GM12874 (cell line): Measurements from ENCODE around the gene BAHD1.

Experiments
- CTCF ChIP-seq: IDR thresholded peaks from 2 replicates; pipeline ENCODE4 v1.5.1; 2011; ENCODE audit warnings: low read depth, mild to moderate bottlenecking, control low read depth, low read length, moderate library complexity; ENCODE audit not compliant: insufficient read depth

BAHD1 gene

DNA sequence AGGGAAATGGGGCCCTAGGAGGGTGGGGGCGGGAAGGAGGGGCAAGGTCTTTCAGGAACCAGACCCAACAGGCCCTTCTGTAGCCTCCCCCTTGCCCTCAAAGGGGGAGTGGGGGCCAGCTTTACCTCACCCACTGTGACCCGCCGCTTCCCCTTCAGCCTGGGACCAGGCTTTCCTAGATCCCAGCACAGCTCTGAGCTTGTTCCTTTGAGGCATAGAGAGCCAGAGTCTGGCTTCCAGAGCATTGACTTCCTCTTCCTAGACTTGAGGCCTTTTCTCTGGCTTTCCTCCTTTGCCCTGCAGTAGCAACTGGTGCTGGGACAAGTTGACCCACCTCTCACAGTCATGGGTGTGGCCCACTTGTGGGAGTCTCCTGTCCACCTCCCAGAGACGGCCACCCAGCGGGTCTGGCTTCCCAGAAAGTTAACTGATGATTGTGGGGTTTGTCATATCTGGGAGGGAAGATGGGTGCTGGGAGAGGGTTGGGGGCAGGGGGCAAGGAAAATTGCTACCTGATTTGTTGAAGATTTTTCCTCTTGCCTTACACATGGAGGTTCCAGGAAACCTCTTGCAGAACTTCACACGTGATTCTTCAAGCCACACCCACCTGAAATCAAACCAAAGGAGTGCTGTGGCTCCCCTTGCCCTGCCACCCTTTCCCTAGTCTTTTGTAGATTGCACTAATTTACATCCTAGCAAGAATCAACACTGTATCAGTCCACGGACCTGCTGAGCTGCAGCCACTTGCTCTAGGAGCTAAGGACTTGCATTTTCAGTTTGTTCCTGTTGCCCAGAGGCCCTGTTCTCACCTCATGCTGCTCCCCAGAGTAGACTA lies 25.9 kb downstream of the BAHD1 start:
- no peak for TF ChIP-seq CTCF

DNA sequence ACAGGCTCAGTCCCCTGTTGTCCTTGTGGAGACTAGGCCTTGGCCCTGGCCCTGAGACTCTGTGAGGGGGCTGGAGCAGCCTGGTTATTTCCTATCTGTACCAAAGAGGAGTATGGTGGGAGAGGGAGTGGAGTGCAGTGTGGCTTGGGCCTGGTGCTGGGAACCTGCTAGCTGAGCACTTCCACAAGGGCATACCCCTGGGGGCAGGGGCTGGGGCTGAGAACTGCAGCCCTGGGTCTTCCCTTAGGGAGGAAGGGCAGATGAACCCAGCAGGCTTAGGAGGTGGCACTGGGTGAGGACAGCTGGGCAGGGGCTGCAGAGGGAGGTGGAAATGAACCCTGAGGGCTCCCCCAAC lies 26.5 kb downstream of the BAHD1 start:
- TF ChIP-seq CTCF: no peak

DNA sequence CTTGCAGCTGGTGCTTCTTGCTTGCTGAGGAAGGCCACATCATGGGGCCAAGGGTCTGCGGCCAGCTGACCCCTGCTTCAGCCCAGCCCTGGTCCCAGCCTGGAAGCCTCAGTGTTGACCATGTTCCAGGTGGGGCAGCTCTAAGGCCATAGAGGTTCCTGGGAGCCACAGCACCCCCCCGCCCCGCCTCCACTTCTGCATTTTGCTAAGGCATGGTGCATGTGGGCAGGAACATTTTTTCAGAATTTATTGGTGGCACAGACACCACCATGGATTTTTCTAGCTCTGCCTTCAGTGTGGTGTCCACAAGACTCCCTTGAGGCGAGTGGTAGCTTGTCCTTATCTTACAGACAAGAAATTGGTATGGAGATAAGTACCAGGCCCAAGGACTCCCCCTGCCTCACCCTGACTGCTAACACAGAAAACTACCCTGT lies 28.2 kb downstream of the BAHD1 start:
- TF ChIP-seq CTCF: no peak

DNA sequence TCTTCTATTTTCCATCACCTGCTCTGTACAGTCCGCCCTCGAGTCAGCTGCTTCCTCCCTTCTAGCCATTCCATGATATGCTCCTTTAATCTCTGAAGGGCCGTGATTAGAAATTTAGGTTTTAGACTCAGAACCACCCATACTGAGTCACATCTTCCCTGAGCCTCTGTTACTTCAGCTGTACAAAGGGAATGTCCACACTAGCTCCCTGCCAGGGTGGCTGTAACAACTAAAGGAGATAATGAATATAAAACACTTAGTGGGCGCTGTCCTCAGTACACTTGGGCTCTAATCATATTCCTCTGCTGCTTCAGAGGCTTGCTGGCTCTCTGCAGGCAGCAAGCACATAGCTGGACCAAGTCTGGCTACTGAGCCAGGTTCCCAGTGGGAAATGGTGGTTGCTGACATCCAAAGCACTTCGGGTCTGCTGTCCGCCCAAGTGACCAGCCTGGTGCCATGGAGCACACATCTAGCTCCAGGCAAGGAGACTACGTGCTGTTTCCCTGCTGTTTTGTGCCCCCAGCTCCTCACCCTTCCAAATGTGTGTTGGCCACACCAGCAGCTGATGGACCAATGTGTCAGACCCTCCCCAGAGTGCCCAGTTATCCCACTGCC lies 29.1 kb downstream of the BAHD1 start:
- no peak for TF ChIP-seq CTCF

DNA sequence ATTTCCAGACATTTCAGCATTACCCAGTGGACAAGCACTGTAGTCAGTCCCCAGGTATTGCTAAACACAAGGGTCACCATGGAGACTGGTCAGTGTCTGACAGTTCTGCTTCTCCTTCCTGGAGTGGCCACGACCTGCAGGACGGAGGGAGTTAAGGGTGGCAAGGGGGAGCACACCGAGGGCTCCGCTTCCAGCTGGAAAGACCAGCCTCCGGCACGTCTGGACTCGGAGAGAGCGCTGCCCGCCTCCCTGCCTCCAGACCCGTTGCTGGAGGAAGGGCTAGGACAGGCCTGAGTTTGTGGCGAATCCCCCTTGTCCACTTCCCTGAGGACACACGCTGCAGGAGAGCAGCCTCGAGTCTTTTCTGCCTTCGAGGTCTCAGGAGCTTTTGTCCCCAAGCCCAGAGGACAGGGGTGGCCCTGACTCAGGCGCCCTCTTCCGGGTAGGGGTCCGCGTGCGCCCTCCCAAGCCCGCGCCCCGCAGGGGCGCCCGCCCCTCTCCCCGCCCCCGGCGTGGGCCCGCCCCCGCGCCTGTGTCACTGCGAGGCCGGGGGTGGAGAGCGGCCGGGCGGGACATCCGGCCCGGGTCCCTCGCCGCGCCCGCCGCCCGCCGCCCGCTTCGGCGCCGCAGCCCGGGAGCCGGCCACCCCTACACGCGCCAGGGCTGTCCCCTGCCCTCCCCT lies 29.8 kb downstream of the BAHD1 start, which contains the start of gene CHST14:
TSS of gene CHST14 (plus strand) at position 562 of the 682 bp plus-strand sequence. CDS start 230 bp downstream, outside the sequence.
- TF ChIP-seq CTCF: no peak

GRCh38 chr15:40471105-40471807 lies 30.5 kb downstream of the BAHD1 start:
- no peak for TF ChIP-seq CTCF

GRCh38 chr15:40471808-40472150 lies 31.0 kb downstream of the BAHD1 start:
- TF ChIP-seq CTCF: no peak
